Measurements from ENCODE around the gene SIGLECL1.

SIGLECL1 gene

DNA sequence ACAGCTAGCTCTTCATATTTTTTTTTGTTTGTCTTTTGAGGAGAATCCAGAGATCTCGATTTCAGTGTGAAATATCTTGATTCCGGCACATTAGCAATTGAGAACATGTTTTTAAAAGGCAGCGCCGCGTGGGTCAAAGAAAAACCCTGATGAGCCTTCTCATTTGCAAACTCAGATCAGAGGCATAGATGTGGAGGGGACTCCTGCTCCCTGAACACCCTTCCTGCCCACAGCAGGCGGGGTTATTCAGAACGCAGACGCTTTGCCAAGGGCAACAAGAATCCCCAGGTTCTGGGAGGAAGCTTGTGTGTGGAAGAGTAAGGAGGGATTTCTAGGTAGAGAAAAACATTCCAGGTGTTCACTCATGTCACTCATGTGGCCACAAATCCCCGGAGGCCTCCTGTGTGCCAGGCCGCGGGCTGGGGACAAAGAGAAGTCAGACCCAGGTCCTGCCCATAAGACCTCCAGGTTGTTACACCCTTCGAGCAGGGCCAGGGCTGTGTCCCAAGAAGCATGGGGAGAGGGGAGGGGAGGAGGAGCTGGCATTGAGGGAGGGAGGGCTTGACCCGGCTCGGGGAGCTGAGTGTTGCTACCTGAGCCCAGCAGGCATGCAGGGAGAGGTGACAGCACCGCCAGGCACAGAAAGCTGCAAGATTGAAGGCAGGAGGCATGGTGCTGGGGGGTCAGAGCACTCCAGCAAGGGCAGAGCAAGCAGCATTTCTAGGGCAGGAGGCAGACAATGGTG is 44.7 kb downstream of the SIGLECL1 start:
- no peak for DNase-seq (ENCODE audit: low read depth in 2 of 2)

DNA sequence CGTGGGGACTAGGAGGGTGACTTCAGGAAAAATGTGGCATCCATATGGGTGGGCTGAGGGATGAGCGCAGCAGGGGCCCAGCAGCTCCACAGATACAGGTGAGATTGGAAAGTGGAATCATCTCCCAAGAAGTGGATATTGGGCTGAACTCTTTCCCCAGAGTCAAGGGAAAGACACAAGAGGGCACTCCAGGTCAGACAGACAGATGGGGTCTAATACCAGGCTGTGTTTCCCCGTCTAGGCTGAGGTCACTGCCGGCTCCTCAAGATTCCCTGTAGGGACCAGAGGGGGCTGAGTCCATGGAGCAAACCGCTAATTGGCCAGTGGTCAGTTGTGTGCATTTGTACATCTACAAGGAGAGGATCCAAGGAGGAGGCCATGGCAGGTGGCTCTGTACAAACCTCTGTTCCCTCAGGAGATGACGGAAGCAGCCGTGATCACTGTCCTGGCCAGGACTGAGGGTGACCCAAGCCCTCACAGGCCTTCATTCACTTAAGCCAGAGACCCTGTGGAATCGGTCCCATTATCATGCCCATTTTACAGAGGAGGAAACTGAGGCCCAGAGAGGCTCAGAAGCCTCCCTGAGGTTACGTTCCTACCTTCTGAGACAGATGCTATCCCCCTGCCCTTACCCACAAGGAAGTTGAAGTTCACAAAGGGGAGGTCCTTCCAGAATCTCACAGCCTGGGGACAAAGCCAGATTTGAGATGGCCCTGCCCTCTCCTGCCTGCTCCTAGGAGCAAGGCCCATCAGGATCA is 45.6 kb downstream of the SIGLECL1 start:
- DNase-seq (ENCODE audit: low read depth in 2 of 2): no peak

DNA sequence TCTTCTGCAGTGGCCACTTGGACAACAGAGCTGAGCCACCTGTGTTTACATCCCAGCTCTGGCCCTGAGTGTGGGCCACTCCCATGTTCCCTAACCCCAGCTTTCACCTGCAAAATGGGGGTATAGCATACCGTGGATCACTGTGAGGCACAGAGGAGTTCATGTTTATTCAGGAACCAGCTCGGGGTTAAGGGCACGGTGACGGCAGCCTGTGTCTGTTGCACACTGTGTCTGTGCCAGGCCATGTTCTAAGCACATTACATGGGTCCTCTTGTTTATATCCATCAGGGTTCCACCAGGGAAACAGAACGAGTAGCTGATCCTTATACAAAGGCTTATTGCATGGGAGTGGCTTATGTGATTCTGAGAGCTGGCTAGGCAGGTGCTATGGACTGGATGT is 46.5 kb downstream of the SIGLECL1 start:
- no peak for DNase-seq (ENCODE audit: low read depth in 2 of 2)

DNA sequence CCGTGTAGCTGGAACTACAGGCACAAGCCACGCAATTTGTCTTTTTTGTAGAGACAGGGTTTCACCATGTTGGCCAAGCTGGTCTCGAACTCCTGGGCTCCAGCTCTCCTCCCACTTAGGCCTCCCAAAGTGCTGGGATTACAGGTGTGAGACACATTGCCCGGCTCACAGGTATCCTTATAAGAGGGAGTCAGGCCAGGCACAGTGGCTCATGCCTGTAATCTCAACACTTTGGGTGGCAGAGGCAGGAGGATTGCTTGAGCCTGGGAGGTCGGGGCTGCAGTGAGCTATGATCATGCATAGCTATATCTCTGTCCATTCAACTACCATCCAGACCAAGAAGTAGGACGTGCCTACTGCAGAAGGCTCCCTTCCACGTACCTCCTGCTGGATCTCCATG is 50.4 kb downstream of the SIGLECL1 start:
- no peak for DNase-seq (ENCODE audit: low read depth in 2 of 2)

DNA sequence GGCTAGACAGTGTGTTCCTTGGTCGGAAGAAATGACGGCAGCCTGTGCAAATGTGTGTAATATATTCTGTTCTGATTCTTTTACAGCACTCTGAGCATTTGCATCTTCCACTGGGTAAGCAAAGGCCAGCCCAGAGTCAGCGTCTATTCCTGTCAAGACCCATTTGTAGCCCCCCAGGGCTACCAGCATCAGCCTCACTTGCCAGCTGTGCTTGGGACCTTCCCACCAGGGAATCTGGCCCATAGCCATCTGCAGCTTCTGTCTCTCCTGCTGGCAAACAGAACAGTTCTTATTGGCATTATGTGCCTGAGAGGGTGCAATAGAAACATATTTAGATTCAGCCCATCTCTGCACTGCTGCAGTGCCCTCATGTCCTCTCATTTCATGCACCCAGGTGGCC is 54.6 kb downstream of the SIGLECL1 start:
- no peak for DNase-seq (ENCODE audit: low read depth in 2 of 2)

DNA sequence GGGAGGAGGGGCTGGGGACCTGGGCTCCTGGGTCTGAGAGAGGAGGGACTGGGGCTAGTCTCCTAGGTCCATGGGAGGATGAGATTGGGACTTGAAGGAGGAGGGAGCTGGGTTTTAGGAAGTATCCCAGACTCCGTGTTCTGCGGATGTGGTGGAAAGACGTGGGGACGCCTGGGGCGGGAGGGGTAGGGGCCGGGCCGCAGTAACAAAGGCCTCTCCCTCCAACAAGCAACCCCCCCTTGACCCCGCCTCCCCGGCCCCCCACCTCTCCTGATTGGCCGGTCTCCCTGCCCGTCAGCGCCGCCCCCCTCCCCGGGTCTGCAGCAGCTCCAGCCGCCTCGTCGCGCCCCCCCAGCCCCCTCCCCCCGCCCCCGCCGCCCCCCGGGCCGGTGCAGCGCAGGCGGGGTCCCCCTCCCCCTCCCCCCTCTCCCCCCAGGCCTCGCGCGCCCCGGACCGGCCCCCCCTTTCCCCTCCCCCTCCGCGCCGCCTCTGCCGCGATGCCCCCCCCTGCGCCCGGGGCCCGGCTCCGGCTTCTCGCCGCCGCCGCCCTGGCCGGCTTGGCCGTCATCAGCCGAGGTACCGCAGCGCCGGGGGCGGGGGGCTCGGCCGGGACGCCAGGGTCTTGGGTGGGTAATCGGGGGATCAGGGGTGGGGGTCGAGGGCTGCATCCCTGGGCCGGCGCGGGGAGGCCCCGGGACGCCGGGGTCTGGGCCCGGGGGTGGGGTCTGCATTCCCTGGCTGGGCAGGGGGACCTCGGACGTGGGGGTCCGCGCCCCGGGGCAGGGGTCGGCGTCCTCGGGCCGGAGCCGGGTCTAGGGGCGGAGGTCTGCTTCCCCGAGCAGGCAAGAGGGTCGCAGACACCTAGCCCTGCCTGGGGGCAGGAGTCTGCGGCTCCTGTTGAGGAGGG is 60.7 kb downstream of the SIGLECL1 start, which contains the start of gene IGLON5:
Gene IGLON5 (plus strand): TSS at position 294 of the 907 bp plus-strand sequence. CDS start 204 bp downstream, at position 498.
- no peak for DNase-seq (ENCODE audit: low read depth in 2 of 2)

DNA sequence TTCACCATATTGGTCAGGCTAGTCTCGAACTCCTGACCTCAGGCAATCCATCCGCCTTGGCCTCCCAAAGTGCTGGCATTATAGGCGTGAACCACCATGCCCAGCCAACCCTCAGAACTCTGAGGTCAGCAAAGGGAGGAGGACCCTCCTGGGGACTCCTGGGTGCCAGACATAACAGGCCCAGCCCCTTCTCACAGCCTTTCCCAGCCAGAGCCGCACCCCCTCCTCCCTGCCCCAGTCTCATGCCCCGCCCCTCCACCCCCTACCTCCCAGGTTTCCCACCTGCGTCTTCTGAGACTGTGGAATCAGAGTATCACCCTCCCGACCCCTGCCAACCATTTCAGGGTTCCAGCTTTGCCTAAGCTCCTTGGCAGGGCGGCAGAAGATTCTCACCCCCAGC is 65.8 kb downstream of the SIGLECL1 start:
- no peak for DNase-seq (ENCODE audit: low read depth in 2 of 2)

DNA sequence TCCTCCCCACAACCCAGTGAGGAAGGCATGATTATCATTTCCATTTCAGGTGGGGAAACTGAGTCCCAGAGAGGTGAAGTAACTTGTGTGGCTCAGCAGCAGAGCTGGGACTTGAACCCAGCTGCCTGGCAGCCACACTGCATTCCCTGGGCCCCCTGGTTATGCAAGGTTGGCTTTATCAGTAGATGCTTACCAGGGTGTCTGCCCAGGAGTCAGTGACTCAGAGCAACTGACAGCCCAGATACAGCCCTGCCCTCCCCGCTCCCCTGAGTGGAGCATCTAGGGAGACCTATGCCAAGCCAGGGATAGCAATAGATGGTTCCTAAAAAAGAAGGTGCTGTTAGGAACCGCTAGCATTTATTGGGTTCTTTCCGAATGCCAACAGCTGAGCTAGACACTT is 66.5 kb downstream of the SIGLECL1 start:
- DNase-seq (ENCODE audit: low read depth in 2 of 2): no peak

DNA sequence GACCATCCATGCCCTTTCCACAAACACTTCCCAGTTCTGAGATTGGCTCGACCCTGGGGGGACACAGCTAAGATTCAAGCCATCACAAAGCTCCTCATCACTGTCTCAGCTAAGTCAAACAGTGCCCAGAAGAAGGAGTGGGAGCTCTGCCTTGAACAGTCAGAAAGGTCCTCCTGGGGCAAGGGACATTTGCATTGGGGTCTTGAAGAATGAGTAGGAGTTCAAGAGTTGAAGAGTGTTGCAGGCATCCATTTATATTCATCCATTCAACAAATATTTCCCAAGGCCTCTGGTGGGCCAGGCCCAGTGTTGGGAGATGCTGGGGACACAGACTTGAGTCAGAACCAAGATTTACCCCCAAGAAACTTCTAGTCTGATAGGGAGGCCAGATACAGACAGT is 67.1 kb downstream of the SIGLECL1 start:
- no peak for DNase-seq (ENCODE audit: low read depth in 2 of 2)

Measured in stimulated activated CD8-positive, alpha-beta memory T cell treated with anti-CD3 and anti-CD28 coated beads, Interleukin-2, amount 100 ng/mL, for 48 hours (primary cell).